ENCODE data around the gene MADD. TPM values are rescaled to one million over a fixed set of nuclear protein-coding genes. Genes with fewer than 3 reads are reported as not detected.

The MADD gene
- total RNA-seq, 1 experiment from 2014 or later, result 132 TPM

DNA sequence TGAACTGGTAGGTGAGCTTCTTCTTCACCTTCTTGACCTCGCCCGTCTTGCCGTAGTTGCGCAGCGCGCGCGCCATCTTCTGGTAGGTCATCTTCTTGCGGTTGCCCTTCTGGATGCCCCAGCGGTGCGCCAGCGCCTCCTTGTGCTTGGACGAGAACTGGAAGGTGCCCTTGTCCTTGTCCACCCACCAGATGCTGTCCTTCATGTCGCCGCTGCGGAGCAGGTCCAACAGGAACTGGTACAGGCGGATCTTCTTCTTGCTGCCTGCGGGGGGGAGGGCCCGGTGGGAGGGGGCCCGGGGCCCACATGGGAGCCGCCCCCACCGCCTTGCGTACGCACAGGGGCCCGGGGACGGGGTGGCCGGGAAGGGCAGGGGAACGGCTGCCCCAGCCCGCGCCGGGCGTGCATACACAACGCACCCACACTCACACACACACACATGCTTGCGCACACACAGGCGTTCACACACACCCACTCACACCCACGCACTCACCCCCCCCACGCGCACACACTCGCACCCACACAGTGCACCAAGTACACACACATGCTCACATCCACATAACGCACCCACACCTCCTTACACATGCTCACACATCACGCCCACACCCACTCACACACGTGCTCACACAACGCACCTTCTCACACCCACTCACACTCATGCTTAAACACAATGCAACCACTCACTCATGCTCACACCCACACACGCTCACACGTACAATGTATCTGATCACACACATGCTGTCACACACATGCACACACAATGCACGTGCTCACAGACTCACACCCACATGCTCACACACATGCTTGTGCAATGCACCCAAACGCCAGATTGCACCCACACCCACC lies 85.6 kb downstream of the MADD start:
- intact Hi-C loops (cut with micrococcal nuclease; ENCODE audit: unreplicated experiment), result loop anchor here (1.0 to 10.0 kb wide), 5 partner anchors 97 to 971 kb away; partner anchors contain the start of gene MDK
- Histone ChIP-seq H3K36me3 (ENCODE audit: insufficient read depth, low read length, poor library complexity, severe bottlenecking) (no peaks in the 10 kb centered on the region), H3K4me1 (ENCODE audit: insufficient read depth, low read length, poor library complexity, severe bottlenecking) (peaks cover 5% of the 10 kb centered on the region), H3K27me3 (replicated peaks; ENCODE audit: insufficient read depth, low read depth, low read length, poor library complexity) (no peaks in the 10 kb centered on the region), H3K4me3 (ENCODE audit: low read depth, low read length, poor library complexity, severe bottlenecking) (peak overlapping the region; percentile 50), H3K27ac (ENCODE audit: low read depth, low read length, poor library complexity, severe bottlenecking) (peak overlapping the region; percentile 18), H3K9me3 (ENCODE audit: low read depth, low read length, poor library complexity, severe bottlenecking) (no peaks in the 10 kb centered on the region)
- POLR2A ChIA-PET (ENCODE audit: low non-redundant PET), result interaction anchor here (0.6 to 0.7 kb wide), 2 partner anchors 48 to 192 kb away, joined by 3 read pairs; no protein-coding TSS in a partner anchor
- TF ChIP-seq, protein P1, sequence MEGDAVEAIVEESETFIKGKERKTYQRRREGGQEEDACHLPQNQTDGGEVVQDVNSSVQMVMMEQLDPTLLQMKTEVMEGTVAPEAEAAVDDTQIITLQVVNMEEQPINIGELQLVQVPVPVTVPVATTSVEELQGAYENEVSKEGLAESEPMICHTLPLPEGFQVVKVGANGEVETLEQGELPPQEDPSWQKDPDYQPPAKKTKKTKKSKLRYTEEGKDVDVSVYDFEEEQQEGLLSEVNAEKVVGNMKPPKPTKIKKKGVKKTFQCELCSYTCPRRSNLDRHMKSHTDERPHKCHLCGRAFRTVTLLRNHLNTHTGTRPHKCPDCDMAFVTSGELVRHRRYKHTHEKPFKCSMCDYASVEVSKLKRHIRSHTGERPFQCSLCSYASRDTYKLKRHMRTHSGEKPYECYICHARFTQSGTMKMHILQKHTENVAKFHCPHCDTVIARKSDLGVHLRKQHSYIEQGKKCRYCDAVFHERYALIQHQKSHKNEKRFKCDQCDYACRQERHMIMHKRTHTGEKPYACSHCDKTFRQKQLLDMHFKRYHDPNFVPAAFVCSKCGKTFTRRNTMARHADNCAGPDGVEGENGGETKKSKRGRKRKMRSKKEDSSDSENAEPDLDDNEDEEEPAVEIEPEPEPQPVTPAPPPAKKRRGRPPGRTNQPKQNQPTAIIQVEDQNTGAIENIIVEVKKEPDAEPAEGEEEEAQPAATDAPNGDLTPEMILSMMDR (conservative IDR thresholded peaks at IDR 0.05; ENCODE audit: low read depth, low read length), result peak; percentile 100
- no peak for TF ChIP-seq EZH2 (IDR thresholded peaks at IDR 0.05; ENCODE audit: borderline replicate concordance, low read depth, low read length, poor library complexity, severe bottlenecking)
- no TSS peak for BruUV-seq (replicated peaks)
- CTCF ChIA-PET, result interaction anchor here (0.5 to 1.5 kb wide), 26 partner anchors 9 to 810 kb away, joined by 3 to 9 read pairs (median 4); partner anchors contain the start of genes ACP2 and NR1H3
- peak; percentile 99 for DNase-seq (ENCODE audit: low spot score)

DNA sequence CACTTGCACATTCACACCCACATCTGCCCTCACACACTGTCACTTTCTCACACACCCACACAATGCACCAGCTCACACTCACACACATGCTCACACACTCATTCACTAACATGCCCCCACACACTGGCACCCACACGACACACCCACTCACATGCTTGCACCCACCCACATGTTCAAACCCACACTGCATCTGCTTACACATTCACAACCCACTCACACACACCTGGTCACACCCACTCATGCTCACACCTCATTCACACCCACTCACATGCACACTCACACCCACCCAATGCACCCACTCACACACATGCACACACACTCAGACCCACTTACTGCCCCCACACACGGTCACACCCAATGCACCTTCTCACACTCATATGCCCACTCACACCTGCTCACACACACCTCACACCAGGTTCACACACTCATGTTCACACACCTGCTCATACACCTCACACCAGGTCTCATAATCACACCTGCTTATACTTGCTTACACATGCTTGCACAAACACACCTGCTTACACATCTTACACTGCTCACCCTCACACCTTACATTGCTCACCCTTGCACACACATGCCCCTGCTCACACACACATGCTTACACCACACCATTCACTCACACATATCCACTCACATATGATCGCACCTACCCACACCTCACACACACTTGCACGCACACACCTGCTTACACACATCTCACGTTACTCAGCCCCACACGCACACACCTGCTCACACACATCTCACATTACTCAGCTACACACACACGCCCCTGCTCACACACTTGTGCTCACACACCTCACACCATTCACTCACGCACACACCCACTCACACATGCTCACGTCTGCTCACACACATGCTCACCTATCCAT lies 86.4 kb downstream of the MADD start:
- Histone ChIP-seq H3K4me3 (ENCODE audit: low read depth, low read length, poor library complexity, severe bottlenecking) (peak overlapping the region; percentile 50), H3K27ac (ENCODE audit: low read depth, low read length, poor library complexity, severe bottlenecking) (no peak overlapping the region), H3K4me1 (ENCODE audit: insufficient read depth, low read length, poor library complexity, severe bottlenecking) (peaks cover 5% of the 10 kb centered on the region), H3K27me3 (replicated peaks; ENCODE audit: insufficient read depth, low read depth, low read length, poor library complexity) (no peaks in the 10 kb centered on the region), H3K36me3 (ENCODE audit: insufficient read depth, low read length, poor library complexity, severe bottlenecking) (no peaks in the 10 kb centered on the region), H3K9me3 (ENCODE audit: low read depth, low read length, poor library complexity, severe bottlenecking) (no peaks in the 10 kb centered on the region)
- BruUV-seq (replicated peaks), result no TSS peak
- DNase-seq (ENCODE audit: low spot score), result no peak
- ChIA-PET CTCF (interaction anchor here (1.5 kb wide), 1 partner anchor 122 kb away, joined by 7 read pairs; no protein-coding TSS in a partner anchor), POLR2A (ENCODE audit: low non-redundant PET) (interaction anchor here (0.5 kb wide), 1 partner anchor 406 kb away, joined by 5 read pairs; no protein-coding TSS in a partner anchor)
- TF ChIP-seq, protein P1 (conservative IDR thresholded peaks at IDR 0.05; ENCODE audit: low read depth, low read length), result no peak
- TF ChIP-seq EZH2 (IDR thresholded peaks at IDR 0.05; ENCODE audit: borderline replicate concordance, low read depth, low read length, poor library complexity, severe bottlenecking), result no peak
- intact Hi-C loops (cut with micrococcal nuclease; ENCODE audit: unreplicated experiment), result loop anchor here (10.0 kb wide), 1 partner anchor 972 kb away; the partner anchor contains the start of gene MDK

DNA sequence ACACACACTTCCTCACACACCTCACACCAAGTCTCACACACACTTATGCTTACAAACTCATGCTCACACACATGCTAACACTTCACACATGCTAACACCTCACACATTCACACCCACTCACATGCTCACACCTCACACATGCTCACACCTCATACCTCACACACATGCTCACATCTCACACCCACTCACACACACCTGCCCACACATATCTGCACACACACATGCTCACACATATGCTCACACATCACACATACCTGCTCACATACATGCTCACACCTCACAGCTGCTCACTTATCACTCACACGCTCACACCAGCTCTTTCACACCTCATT lies 87.0 kb downstream of the MADD start:
- BruUV-seq (replicated peaks), result no TSS peak
- ChIA-PET CTCF (no interaction called here), POLR2A (ENCODE audit: low non-redundant PET) (interaction anchor here (0.5 kb wide), 1 partner anchor 405 kb away, joined by 5 read pairs; no protein-coding TSS in a partner anchor)
- H3K9me3 ChIP-seq (ENCODE audit: low read depth, low read length, poor library complexity, severe bottlenecking), result no peaks in the 10 kb centered on the region
- intact Hi-C loops (cut with micrococcal nuclease; ENCODE audit: unreplicated experiment), result loop anchor here (10.0 kb wide), 1 partner anchor 972 kb away; the partner anchor contains the start of gene MDK
- TF ChIP-seq EZH2 (IDR thresholded peaks at IDR 0.05; ENCODE audit: borderline replicate concordance, low read depth, low read length, poor library complexity, severe bottlenecking), result no peak
- TF ChIP-seq, protein P1 (conservative IDR thresholded peaks at IDR 0.05; ENCODE audit: low read depth, low read length), result no peak
- no peak for DNase-seq (ENCODE audit: low spot score)
- no peaks in the 10 kb centered on the region for H3K36me3 ChIP-seq (ENCODE audit: insufficient read depth, low read length, poor library complexity, severe bottlenecking)
- peaks cover 5% of the 10 kb centered on the region for H3K4me1 ChIP-seq (ENCODE audit: insufficient read depth, low read length, poor library complexity, severe bottlenecking)
- H3K27me3 ChIP-seq (replicated peaks; ENCODE audit: insufficient read depth, low read depth, low read length, poor library complexity), result no peaks in the 10 kb centered on the region
- no peak overlapping the region for H3K27ac ChIP-seq (ENCODE audit: low read depth, low read length, poor library complexity, severe bottlenecking)
- no peak overlapping the region for H3K4me3 ChIP-seq (ENCODE audit: low read depth, low read length, poor library complexity, severe bottlenecking)

Measured in A673 (cell line).